Measurements from ENCODE around the gene DCAF17.

DNA sequence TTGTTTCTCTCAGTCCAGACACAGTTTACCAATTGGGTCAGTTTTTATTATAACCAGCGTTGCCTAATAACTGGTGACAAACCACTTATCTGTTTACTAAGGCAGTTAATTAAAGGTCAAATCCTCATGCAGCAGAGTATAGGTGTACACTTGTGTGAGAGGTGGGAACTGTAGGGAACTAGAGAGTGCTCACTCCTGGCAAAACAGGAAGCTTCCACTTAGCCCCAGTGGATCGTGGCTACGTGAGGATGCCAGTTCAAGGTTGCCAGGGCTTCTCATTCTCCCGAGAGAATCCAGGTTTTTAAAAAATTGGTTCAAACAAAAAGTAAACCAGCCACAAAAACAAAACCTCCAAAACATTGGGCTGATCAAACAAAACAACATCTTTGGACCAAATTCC, 96.4 kb downstream of the DCAF17 start:
- TF ChIP-seq CTCF (IDR thresholded peaks at IDR 0.05; ENCODE audit: borderline replicate concordance, extremely low read depth, low read length, poor library complexity, severe bottlenecking) (no peak), EZH2 (IDR thresholded peaks at IDR 0.05; ENCODE audit: borderline replicate concordance, low read depth, low read length, severe bottlenecking) (no peak)

Measured in DND-41 (cell line).